ENCODE results near the gene PAF1. TPM values are rescaled to one million over a fixed set of nuclear protein-coding genes. Genes with fewer than 3 reads are reported as not detected.

Gene PAF1
- total and polyA plus RNA-seq, 12 donors: 46.8 to 86.9 (median 52.9) TPM

- DNase-seq: no peak
- H3K36me3 ChIP-seq (replicated peaks in 1 of 2): peaks cover 0 to 59% of the 10 kb centered on the region in 2 donors
- 82 to 84% (median 84%) methylated on average over 12 of the region's 12 CpGs for WGBS, 4 donors
- H3K4me1 ChIP-seq (replicated peaks in 1 of 2): peaks cover 7 to 30% of the 10 kb centered on the region in 2 donors
- H3K9me3 ChIP-seq (replicated peaks in 1 of 3): no peaks in the 10 kb centered on the region
- no peak overlapping the region for H3K27ac ChIP-seq
- intact Hi-C loops (cut with DNase I): no loop called here
- TF ChIP-seq CTCF (IDR thresholded peaks at IDR 0.05) (no peak), POLR2A (IDR thresholded peaks at IDR 0.05) (no peak)
- no peaks in the 10 kb centered on the region for H3K27me3 ChIP-seq
- no peak overlapping the region for H3K4me3 ChIP-seq
These were observed 38.3 kb downstream of the PAF1 start for GRCh38 chr19:39352381-39353255.

- Histone ChIP-seq H3K36me3 (replicated peaks in 1 of 2) (peaks cover 0 to 49% of the 10 kb centered on the region in 2 donors), H3K9me3 (replicated peaks in 1 of 3) (no peaks in the 10 kb centered on the region), H3K4me3 (no peak overlapping the region), H3K27ac (peak overlapping the region in 1 of 5 donors; percentile 10), H3K4me1 (replicated peaks in 1 of 2) (peaks cover 7 to 41% of the 10 kb centered on the region in 2 donors), H3K27me3 (no peaks in the 10 kb centered on the region)
- intact Hi-C loops (cut with DNase I): no loop called here
- 53 to 69% (median 59%) methylated on average over 4 of the region's 4 CpGs for WGBS, 4 donors
- TF ChIP-seq POLR2A (IDR thresholded peaks at IDR 0.05) (no peak), CTCF (IDR thresholded peaks at IDR 0.05) (no peak)
- DNase-seq: no peak
These were observed 39.3 kb downstream of the PAF1 start for GRCh38 chr19:39351537-39352064.

- WGBS, 4 donors: 95 to 97% (median 96%) methylated on average over 3 of the region's 3 CpGs
- peaks cover 0 to 39% of the 10 kb centered on the region in 2 donors for H3K4me1 ChIP-seq (replicated peaks in 1 of 2)
- no peaks in the 10 kb centered on the region for H3K9me3 ChIP-seq (replicated peaks in 1 of 3)
- no peak for DNase-seq
- H3K36me3 ChIP-seq (replicated peaks in 1 of 2): peaks cover 0 to 34% of the 10 kb centered on the region in 2 donors
- H3K4me3 ChIP-seq: no peak overlapping the region
- no peaks in the 10 kb centered on the region for H3K27me3 ChIP-seq
- intact Hi-C loops (cut with DNase I): no loop called here
- no peak overlapping the region for H3K27ac ChIP-seq
- no peak for TF ChIP-seq POLR2A (IDR thresholded peaks at IDR 0.05)
- no peak for TF ChIP-seq CTCF (IDR thresholded peaks at IDR 0.05)
These were observed 40.8 kb downstream of the PAF1 start for GRCh38 chr19:39350156-39350555.

- Histone ChIP-seq H3K36me3 (replicated peaks in 1 of 2) (peaks cover 0 to 26% of the 10 kb centered on the region in 2 donors), H3K27me3 (no peaks in the 10 kb centered on the region), H3K27ac (peak overlapping the region in 1 of 5 donors; percentile 1), H3K4me3 (no peak overlapping the region), H3K9me3 (replicated peaks in 1 of 3) (no peaks in the 10 kb centered on the region), H3K4me1 (replicated peaks in 1 of 2) (peaks cover 5 to 48% of the 10 kb centered on the region in 2 donors)
- DNase-seq: no peak
- intact Hi-C loops (cut with DNase I): loop anchor here in 1 of 2 donors (5.0 kb wide), 1 partner anchor 33 kb away; no protein-coding TSS in a partner anchor
- WGBS, 4 donors: 81 to 94% (median 89%) methylated on average over 4 of the region's 4 CpGs
- no peak for TF ChIP-seq CTCF (IDR thresholded peaks at IDR 0.05)
- no peak for TF ChIP-seq POLR2A (IDR thresholded peaks at IDR 0.05)
These were observed 41.6 kb downstream of the PAF1 start for GRCh38 chr19:39349326-39349725.

Measured in adrenal gland (tissue), 12 donors.